ENCODE measurements around the gene SPECC1L. TPM values are rescaled to one million over a fixed set of nuclear protein-coding genes. Genes with fewer than 3 reads are reported as not detected.

The SPECC1L gene
- total RNA-seq, 1 experiment from 2014 or later: 40.8 TPM

- CTCF ChIA-PET: no interaction called here
- no TSS peak for BruUV-seq (replicated peaks)
Measured at GRCh38 chr22:24428751-24429410, 158.2 kb downstream of the SPECC1L start.

GRCh38 chr22:24429411-24430365 lies 159.1 kb downstream of the SPECC1L start:
- Histone ChIP-seq H3K4me3 (replicated peaks in 1 of 2; ENCODE audit: low read depth in 1 of 2, low read length in 2 of 2) (no peak overlapping the region), H3K4me2 (ENCODE audit: low read length) (no peak overlapping the region), H3K36me3 (ENCODE audit: control insufficient read depth in 1 of 2, insufficient read depth in 2 of 2, low read length in 2 of 2) (no peaks in the 10 kb centered on the region), H2AFZ (ENCODE audit: low read depth, low read length, poor library complexity, severe bottlenecking) (no peak overlapping the region), H3K9ac (ENCODE audit: low read length) (no peak overlapping the region), H4K20me1 (ENCODE audit: insufficient read depth) (no peaks in the 10 kb centered on the region), H3K79me2 (ENCODE audit: insufficient read depth, low read length) (no peaks in the 10 kb centered on the region), H3K27me3 (ENCODE audit: insufficient read depth, low read length) (no peaks in the 10 kb centered on the region), H3K27ac (ENCODE audit: low read depth, low read length) (no peak overlapping the region), H3K9me2 (ENCODE audit: insufficient read depth) (no peaks in the 10 kb centered on the region), H3K4me1 (ENCODE audit: control insufficient read depth in 1 of 2, insufficient read depth in 2 of 2, low read length in 2 of 2) (peaks cover 0 to 14% of the 10 kb centered on the region in 2 experiments; a peak in 2 of 4 replicates), H3K9me3 (ENCODE audit: control insufficient read depth in 1 of 2, insufficient read depth in 1 of 2, low read depth in 1 of 2, low read length in 2 of 2) (no peaks in the 10 kb centered on the region)
- no peak for ATAC-seq
- ChIA-PET RAD21 (ENCODE audit: low non-redundant PET in 1 of 2, low total read pairs in 2 of 2, uncharacterized antibody in 2 of 2, unreplicated experiment in 2 of 2) (no interaction called here), CTCF (no interaction called here), POLR2A (no interaction called here)
- DNase-seq (ENCODE audit: low read depth, low spot score): no peak
- intact Hi-C loops (cut with micrococcal nuclease): no loop called here
- TF ChIP-seq RAD21 (IDR thresholded peaks at IDR 0.05; ENCODE audit: low read depth): no peak
- no peak for TF ChIP-seq ZBTB33 (IDR thresholded peaks at IDR 0.05; ENCODE audit: extremely low read depth, insufficient replicate concordance, low read length)
- no peak for TF ChIP-seq MAX (IDR thresholded peaks at IDR 0.05)
- TF ChIP-seq REST (IDR thresholded peaks at IDR 0.05; ENCODE audit: low read depth): no peak
- no peak for TF ChIP-seq TCF7L2 (IDR thresholded peaks at IDR 0.05; ENCODE audit: borderline replicate concordance, extremely low read depth, insufficient read depth, insufficient read length)
- TF ChIP-seq YY1 (IDR thresholded peaks at IDR 0.05; ENCODE audit: extremely low read depth, insufficient replicate concordance, low read depth, low read length): no peak
- no TSS peak for BruUV-seq (replicated peaks)

More at GRCh38 chr22:24428751-24429410, 158.2 kb downstream of the SPECC1L start:
- Histone ChIP-seq H3K4me1 (ENCODE audit: control insufficient read depth in 1 of 2, insufficient read depth in 2 of 2, low read length in 2 of 2) (peaks cover 0 to 11% of the 10 kb centered on the region in 2 experiments; a peak in 2 of 4 replicates), H3K9ac (ENCODE audit: low read length) (no peak overlapping the region), H2AFZ (ENCODE audit: low read depth, low read length, poor library complexity, severe bottlenecking) (no peak overlapping the region), H3K27ac (ENCODE audit: low read depth, low read length) (no peak overlapping the region), H4K20me1 (ENCODE audit: insufficient read depth) (no peaks in the 10 kb centered on the region), H3K4me3 (replicated peaks in 1 of 2; ENCODE audit: low read depth in 1 of 2, low read length in 2 of 2) (no peak overlapping the region), H3K36me3 (ENCODE audit: control insufficient read depth in 1 of 2, insufficient read depth in 2 of 2, low read length in 2 of 2) (no peaks in the 10 kb centered on the region), H3K27me3 (ENCODE audit: insufficient read depth, low read length) (no peaks in the 10 kb centered on the region), H3K9me3 (ENCODE audit: control insufficient read depth in 1 of 2, insufficient read depth in 1 of 2, low read depth in 1 of 2, low read length in 2 of 2) (no peaks in the 10 kb centered on the region), H3K9me2 (ENCODE audit: insufficient read depth) (no peaks in the 10 kb centered on the region), H3K79me2 (ENCODE audit: insufficient read depth, low read length) (no peaks in the 10 kb centered on the region), H3K4me2 (ENCODE audit: low read length) (no peak overlapping the region)
- RAD21 ChIA-PET (ENCODE audit: low non-redundant PET in 1 of 2, low total read pairs in 2 of 2, uncharacterized antibody in 2 of 2, unreplicated experiment in 2 of 2): no interaction called here
- TF ChIP-seq SIN3A (IDR thresholded peaks at IDR 0.05; ENCODE audit: low read depth) (no peak), JUND (IDR thresholded peaks at IDR 0.05) (no peak), CBX3 (IDR thresholded peaks at IDR 0.05; ENCODE audit: low read depth) (no peak), POLR2AphosphoS5 (IDR thresholded peaks at IDR 0.05; ENCODE audit: low read depth, low read length) (no peak)
- intact Hi-C loops (cut with micrococcal nuclease): no loop called here
- POLR2A ChIA-PET: no interaction called here
- ATAC-seq: no peak
- no peak for DNase-seq (ENCODE audit: low read depth, low spot score)
